GM23338 (cell line): ENCODE data around the gene LARGE1. TPM values are rescaled to one million over a fixed set of nuclear protein-coding genes. Genes with fewer than 3 reads are reported as not detected.

Source experiments
- ATAC-seq: fragments of 200-7000 bp; cut with Tn5 transposase; 3 replicates; pipeline ENCODE4 v1.9.1; 2020
- DNase-seq: peaks from one replicate; pipeline ENCODE4 v3.0.0-alpha.2; 2015; ENCODE audit warnings: low spot score
- H2AFZ ChIP-seq: fragments of 200-600 bp; sonication (generic); 2 replicates; pipeline ENCODE4 v1.8.0; 2016; ENCODE audit warnings: antibody characterized with exemption, mild to moderate bottlenecking, moderate library complexity
- H3F3A ChIP-seq: fragments of 200-600 bp; sonication (generic); replicated peaks from 2 replicates; pipeline ENCODE4 v1.8.0; 2017; ENCODE audit warnings: antibody characterized with exemption, mixed run types, low read depth
- H3K27ac ChIP-seq: fragments of 200-600 bp; sonication (generic); 2 replicates; pipeline ENCODE4 v1.6.1; 2016; ENCODE audit warnings: low read depth
- H3K27me3 ChIP-seq: fragments of 200-600 bp; sonication (generic); 2 replicates; pipeline ENCODE4 v1.8.0; 2016; ENCODE audit warnings: mild to moderate bottlenecking, mixed run types, moderate library complexity; ENCODE audit not compliant: insufficient read depth
- H3K36me3 ChIP-seq: fragments of 200-600 bp; sonication (generic); 2 replicates; pipeline ENCODE4 v1.8.0; 2016; ENCODE audit warnings: mild to moderate bottlenecking; ENCODE audit not compliant: insufficient read depth
- H3K4me1 ChIP-seq: fragments of 200-600 bp; sonication (generic); 2 replicates; pipeline ENCODE4 v1.8.0; 2016; ENCODE audit warnings: mild to moderate bottlenecking, moderate library complexity; ENCODE audit not compliant: insufficient read depth
- H3K4me2 ChIP-seq: fragments of 200-600 bp; sonication (generic); 2 replicates; pipeline ENCODE4 v1.7.1; 2017; ENCODE audit warnings: mixed run types
- H3K4me3 ChIP-seq: fragments of 200-600 bp; sonication (generic); 2 replicates; pipeline ENCODE4 v1.6.1; 2016; ENCODE audit warnings: mixed run types
- H3K79me2 ChIP-seq: fragments of 200-600 bp; sonication (generic); replicated peaks from 2 replicates; pipeline ENCODE4 v1.8.0; 2017; ENCODE audit warnings: mild to moderate bottlenecking; ENCODE audit not compliant: insufficient read depth
- H3K9me2 ChIP-seq: fragments of 200-600 bp; sonication (generic); 2 replicates; pipeline ENCODE4 v1.8.0; 2017; ENCODE audit not compliant: insufficient read depth
- H4K20me1 ChIP-seq: fragments of 200-600 bp; sonication (generic); replicated peaks from 2 replicates; pipeline ENCODE4 v1.8.0; 2017; ENCODE audit warnings: mild to moderate bottlenecking; ENCODE audit not compliant: insufficient read depth
- H3K27ac Mint-ChIP-seq: 2 replicates; pipeline ENCODE4 v1.8.0; 2020; ENCODE audit warnings: inconsistent platforms, mild to moderate bottlenecking, moderate library complexity, mixed read lengths
- H3K27me3 Mint-ChIP-seq: 3 replicates; pipeline ENCODE4 v1.8.0; 2022; ENCODE audit warnings: low read depth, mild to moderate bottlenecking, moderate library complexity, mixed read lengths, inconsistent platforms; ENCODE audit not compliant: insufficient read depth, poor library complexity
- H3K36me3 Mint-ChIP-seq: 3 replicates; pipeline ENCODE4 v1.8.0; 2021; ENCODE audit warnings: low read depth, mild to moderate bottlenecking, inconsistent platforms, moderate library complexity, mixed read lengths
- H3K4me1 Mint-ChIP-seq: 3 replicates; pipeline ENCODE4 v1.8.0; 2020; ENCODE audit warnings: mild to moderate bottlenecking, inconsistent platforms, mixed read lengths
- H3K4me3 Mint-ChIP-seq: 3 replicates; pipeline ENCODE4 v1.8.0; 2021; ENCODE audit warnings: moderate library complexity, mild to moderate bottlenecking, inconsistent platforms, mixed read lengths
- H3K9me3 Mint-ChIP-seq: 3 replicates; pipeline ENCODE4 v1.8.0; 2020; ENCODE audit warnings: moderate library complexity, mild to moderate bottlenecking, inconsistent platforms, mixed read lengths
- CREB1 ChIP-seq: fragments of 250-450 bp; sonication (Bioruptor Pico); IDR thresholded peaks from 2 replicates; pipeline ENCODE4 v1.5.0; 2020; ENCODE audit warnings: low read depth, mild to moderate bottlenecking, moderate library complexity
- EZH2 ChIP-seq: fragments of 200-600 bp; sonication (generic); IDR thresholded peaks from one replicate; pipeline ENCODE4 v1.8.0; 2017; ENCODE audit warnings: antibody characterized with exemption, mild to moderate bottlenecking, low read depth; ENCODE audit not compliant: unreplicated experiment
- EZH2phosphoT487 ChIP-seq: fragments of 200-600 bp; sonication (generic); IDR thresholded peaks from one replicate; pipeline ENCODE4 v1.8.1; 2018; ENCODE audit warnings: antibody characterized with exemption; ENCODE audit not compliant: unreplicated experiment
- JUNB ChIP-seq: IDR thresholded peaks from one replicate; pipeline ENCODE4 v1.6.1; 2016; ENCODE audit warnings: antibody characterized with exemption; ENCODE audit not compliant: unreplicated experiment
- NANOG ChIP-seq: IDR thresholded peaks from 2 replicates; pipeline ENCODE4 v1.6.1; 2016; ENCODE audit warnings: antibody characterized with exemption, borderline replicate concordance
- POLR2AphosphoS5 ChIP-seq: IDR thresholded peaks from 2 replicates; pipeline ENCODE4 v1.6.1; 2016; ENCODE audit warnings: antibody characterized with exemption, low read depth
- STAT1 ChIP-seq: IDR thresholded peaks from one replicate; pipeline ENCODE4 v1.6.1; 2016; ENCODE audit warnings: antibody characterized with exemption; ENCODE audit not compliant: unreplicated experiment
- ZNF114 ChIP-seq: fragments of 250-450 bp; sonication (Bioruptor Pico); IDR thresholded peaks from 2 replicates; pipeline ENCODE4 v1.5.0; 2020; ENCODE audit warnings: mild to moderate bottlenecking, moderate library complexity
- ZNF331 ChIP-seq: fragments of 250-450 bp; sonication (Bioruptor Pico); IDR thresholded peaks from 2 replicates; pipeline ENCODE4 v1.5.0; 2020; ENCODE audit warnings: low read depth, mild to moderate bottlenecking, moderate library complexity
- polyA plus RNA-seq: library from polyadenylated mRNA; unstranded; fragments of >200 nt; fragmentation: Nextera tagmentation; extraction: Ambion mirVana; gene quantifications from 2 replicates; pipeline ENCODE4 v1.2.1, GENCODE V29; 2016
- total RNA-seq: library from RNA; depleted of rRNA; stranded (reverse); fragments of >200 nt; shearing (Covaris generic); gene quantifications from 2 replicates; pipeline ENCODE4 v1.2.3, GENCODE V29; 2014
- TF ChIP-seq, protein P1 (sequence below): IDR thresholded peaks from 2 replicates; pipeline ENCODE4 v1.6.1; 2016; ENCODE audit warnings: antibody characterized with exemption
- TF ChIP-seq, protein P2 (sequence below): IDR thresholded peaks from one replicate; pipeline ENCODE4 v1.6.1; 2018; ENCODE audit warnings: antibody characterized with exemption; ENCODE audit not compliant: unreplicated experiment
- TF ChIP-seq, protein P3 (sequence below), 2 experiments: fragments of 200-600 bp in 1 of 2; sonication (generic) in 1 of 2; conservative IDR thresholded peaks; 2 replicates each; pipeline versions ENCODE4 v1.5.1 to v1.6.1; 2016 to 2017; ENCODE audit warnings: antibody characterized with exemption in 2 of 2, low read depth in 2 of 2, mild to moderate bottlenecking in 2 of 2, moderate library complexity in 1 of 2
- TF ChIP-seq, protein P4 (sequence below): fragments of 250-450 bp; sonication (Bioruptor Pico); IDR thresholded peaks from 2 replicates; pipeline ENCODE4 v1.5.0; 2020; ENCODE audit warnings: mild to moderate bottlenecking, moderate library complexity

LARGE1 gene
- total and polyA plus RNA-seq, 2 experiments from 2014 or later, result 12.8 to 75.6 TPM

DNA sequence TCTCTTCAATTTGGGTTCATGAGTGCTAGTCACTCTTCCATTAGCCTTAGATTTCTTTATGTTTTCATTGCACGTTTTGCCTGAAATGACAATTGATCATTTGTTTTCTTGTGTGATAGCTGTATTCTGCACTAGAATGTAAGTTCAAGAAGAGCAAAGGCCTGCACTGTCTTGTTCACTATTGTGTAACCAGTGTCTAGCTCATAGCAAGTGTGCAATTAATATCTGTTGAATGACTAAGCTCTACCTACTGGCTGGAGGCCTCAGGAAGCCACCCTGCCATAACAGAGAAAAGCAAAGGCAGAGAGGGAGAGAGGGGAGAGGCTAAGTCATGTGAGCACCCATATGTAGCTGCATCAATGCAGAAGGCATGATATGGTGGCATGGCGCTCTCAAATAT is 569.3 kb downstream of the LARGE1 start:
- no peak overlapping the region for H3K27ac ChIP-seq
- ATAC-seq, result no peak

More for the DNA sequence above, 569.3 kb downstream of the LARGE1 start:
- TF ChIP-seq ZNF331 (CRISPR knock-in tag) (no peak), STAT1 (no peak), ZNF114 (CRISPR knock-in tag) (no peak), CREB1 (CRISPR knock-in tag) (no peak), POLR2AphosphoS5 (no peak), EZH2 (no peak), EZH2phosphoT487 (no peak), JUNB (no peak), NANOG (no peak)
- TF ChIP-seq, protein P1, sequence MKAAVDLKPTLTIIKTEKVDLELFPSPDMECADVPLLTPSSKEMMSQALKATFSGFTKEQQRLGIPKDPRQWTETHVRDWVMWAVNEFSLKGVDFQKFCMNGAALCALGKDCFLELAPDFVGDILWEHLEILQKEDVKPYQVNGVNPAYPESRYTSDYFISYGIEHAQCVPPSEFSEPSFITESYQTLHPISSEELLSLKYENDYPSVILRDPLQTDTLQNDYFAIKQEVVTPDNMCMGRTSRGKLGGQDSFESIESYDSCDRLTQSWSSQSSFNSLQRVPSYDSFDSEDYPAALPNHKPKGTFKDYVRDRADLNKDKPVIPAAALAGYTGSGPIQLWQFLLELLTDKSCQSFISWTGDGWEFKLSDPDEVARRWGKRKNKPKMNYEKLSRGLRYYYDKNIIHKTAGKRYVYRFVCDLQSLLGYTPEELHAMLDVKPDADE, result no peak
- TF ChIP-seq, protein P2, sequence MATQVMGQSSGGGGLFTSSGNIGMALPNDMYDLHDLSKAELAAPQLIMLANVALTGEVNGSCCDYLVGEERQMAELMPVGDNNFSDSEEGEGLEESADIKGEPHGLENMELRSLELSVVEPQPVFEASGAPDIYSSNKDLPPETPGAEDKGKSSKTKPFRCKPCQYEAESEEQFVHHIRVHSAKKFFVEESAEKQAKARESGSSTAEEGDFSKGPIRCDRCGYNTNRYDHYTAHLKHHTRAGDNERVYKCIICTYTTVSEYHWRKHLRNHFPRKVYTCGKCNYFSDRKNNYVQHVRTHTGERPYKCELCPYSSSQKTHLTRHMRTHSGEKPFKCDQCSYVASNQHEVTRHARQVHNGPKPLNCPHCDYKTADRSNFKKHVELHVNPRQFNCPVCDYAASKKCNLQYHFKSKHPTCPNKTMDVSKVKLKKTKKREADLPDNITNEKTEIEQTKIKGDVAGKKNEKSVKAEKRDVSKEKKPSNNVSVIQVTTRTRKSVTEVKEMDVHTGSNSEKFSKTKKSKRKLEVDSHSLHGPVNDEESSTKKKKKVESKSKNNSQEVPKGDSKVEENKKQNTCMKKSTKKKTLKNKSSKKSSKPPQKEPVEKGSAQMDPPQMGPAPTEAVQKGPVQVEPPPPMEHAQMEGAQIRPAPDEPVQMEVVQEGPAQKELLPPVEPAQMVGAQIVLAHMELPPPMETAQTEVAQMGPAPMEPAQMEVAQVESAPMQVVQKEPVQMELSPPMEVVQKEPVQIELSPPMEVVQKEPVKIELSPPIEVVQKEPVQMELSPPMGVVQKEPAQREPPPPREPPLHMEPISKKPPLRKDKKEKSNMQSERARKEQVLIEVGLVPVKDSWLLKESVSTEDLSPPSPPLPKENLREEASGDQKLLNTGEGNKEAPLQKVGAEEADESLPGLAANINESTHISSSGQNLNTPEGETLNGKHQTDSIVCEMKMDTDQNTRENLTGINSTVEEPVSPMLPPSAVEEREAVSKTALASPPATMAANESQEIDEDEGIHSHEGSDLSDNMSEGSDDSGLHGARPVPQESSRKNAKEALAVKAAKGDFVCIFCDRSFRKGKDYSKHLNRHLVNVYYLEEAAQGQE, result no peak
- TF ChIP-seq, protein P3, sequence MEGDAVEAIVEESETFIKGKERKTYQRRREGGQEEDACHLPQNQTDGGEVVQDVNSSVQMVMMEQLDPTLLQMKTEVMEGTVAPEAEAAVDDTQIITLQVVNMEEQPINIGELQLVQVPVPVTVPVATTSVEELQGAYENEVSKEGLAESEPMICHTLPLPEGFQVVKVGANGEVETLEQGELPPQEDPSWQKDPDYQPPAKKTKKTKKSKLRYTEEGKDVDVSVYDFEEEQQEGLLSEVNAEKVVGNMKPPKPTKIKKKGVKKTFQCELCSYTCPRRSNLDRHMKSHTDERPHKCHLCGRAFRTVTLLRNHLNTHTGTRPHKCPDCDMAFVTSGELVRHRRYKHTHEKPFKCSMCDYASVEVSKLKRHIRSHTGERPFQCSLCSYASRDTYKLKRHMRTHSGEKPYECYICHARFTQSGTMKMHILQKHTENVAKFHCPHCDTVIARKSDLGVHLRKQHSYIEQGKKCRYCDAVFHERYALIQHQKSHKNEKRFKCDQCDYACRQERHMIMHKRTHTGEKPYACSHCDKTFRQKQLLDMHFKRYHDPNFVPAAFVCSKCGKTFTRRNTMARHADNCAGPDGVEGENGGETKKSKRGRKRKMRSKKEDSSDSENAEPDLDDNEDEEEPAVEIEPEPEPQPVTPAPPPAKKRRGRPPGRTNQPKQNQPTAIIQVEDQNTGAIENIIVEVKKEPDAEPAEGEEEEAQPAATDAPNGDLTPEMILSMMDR (conservative IDR thresholded peaks at IDR 0.05; ENCODE audit: low read depth in 2 of 2), result no peak
- TF ChIP-seq, protein P4, sequence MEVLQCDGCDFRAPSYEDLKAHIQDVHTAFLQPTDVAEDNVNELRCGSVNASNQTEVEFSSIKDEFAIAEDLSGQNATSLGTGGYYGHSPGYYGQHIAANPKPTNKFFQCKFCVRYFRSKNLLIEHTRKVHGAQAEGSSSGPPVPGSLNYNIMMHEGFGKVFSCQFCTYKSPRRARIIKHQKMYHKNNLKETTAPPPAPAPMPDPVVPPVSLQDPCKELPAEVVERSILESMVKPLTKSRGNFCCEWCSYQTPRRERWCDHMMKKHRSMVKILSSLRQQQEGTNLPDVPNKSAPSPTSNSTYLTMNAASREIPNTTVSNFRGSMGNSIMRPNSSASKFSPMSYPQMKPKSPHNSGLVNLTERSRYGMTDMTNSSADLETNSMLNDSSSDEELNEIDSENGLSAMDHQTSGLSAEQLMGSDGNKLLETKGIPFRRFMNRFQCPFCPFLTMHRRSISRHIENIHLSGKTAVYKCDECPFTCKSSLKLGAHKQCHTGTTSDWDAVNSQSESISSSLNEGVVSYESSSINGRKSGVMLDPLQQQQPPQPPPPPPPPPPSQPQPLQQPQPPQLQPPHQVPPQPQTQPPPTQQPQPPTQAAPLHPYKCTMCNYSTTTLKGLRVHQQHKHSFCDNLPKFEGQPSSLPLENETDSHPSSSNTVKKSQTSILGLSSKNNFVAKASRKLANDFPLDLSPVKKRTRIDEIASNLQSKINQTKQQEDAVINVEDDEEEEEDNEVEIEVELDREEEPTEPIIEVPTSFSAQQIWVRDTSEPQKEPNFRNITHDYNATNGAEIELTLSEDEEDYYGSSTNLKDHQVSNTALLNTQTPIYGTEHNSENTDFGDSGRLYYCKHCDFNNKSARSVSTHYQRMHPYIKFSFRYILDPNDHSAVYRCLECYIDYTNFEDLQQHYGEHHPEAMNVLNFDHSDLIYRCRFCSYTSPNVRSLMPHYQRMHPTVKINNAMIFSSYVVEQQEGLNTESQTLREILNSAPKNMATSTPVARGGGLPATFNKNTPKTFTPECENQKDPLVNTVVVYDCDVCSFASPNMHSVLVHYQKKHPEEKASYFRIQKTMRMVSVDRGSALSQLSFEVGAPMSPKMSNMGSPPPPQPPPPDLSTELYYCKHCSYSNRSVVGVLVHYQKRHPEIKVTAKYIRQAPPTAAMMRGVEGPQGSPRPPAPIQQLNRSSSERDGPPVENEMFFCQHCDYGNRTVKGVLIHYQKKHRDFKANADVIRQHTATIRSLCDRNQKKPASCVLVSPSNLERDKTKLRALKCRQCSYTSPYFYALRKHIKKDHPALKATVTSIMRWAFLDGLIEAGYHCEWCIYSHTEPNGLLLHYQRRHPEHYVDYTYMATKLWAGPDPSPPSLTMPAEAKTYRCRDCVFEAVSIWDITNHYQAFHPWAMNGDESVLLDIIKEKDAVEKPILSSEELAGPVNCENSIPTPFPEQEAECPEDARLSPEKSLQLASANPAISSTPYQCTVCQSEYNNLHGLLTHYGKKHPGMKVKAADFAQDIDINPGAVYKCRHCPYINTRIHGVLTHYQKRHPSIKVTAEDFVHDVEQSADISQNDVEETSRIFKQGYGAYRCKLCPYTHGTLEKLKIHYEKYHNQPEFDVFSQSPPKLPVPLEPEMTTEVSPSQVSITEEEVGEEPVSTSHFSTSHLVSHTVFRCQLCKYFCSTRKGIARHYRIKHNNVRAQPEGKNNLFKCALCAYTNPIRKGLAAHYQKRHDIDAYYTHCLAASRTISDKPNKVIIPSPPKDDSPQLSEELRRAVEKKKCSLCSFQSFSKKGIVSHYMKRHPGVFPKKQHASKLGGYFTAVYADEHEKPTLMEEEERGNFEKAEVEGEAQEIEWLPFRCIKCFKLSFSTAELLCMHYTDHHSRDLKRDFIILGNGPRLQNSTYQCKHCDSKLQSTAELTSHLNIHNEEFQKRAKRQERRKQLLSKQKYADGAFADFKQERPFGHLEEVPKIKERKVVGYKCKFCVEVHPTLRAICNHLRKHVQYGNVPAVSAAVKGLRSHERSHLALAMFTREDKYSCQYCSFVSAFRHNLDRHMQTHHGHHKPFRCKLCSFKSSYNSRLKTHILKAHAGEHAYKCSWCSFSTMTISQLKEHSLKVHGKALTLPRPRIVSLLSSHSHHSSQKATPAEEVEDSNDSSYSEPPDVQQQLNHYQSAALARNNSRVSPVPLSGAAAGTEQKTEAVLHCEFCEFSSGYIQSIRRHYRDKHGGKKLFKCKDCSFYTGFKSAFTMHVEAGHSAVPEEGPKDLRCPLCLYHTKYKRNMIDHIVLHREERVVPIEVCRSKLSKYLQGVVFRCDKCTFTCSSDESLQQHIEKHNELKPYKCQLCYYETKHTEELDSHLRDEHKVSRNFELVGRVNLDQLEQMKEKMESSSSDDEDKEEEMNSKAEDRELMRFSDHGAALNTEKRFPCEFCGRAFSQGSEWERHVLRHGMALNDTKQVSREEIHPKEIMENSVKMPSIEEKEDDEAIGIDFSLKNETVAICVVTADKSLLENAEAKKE (CRISPR knock-in tag), result no peak
- Histone ChIP-seq H3F3A (no peaks in the 10 kb centered on the region), H3K36me3 (peaks cover 8% of the 10 kb centered on the region; the same call in 1 of the 2 replicates), H3K27me3 (no peaks in the 10 kb centered on the region), H2AFZ (no peak overlapping the region), H3K4me2 (no peak overlapping the region), H3K79me2 (no peaks in the 10 kb centered on the region), H3K9me2 (no peaks in the 10 kb centered on the region; the same call in 1 of the 2 replicates), H4K20me1 (no peaks in the 10 kb centered on the region), H3K4me3 (no peak overlapping the region), H3K4me1 (no peaks in the 10 kb centered on the region)
- Mint-ChIP-seq H3K4me3 (no peak overlapping the region), H3K27me3 (peaks cover 3% of the 10 kb centered on the region), H3K4me1 (no peaks in the 10 kb centered on the region), H3K9me3 (peaks cover 17% of the 10 kb centered on the region), H3K27ac (no peak overlapping the region), H3K36me3 (peaks cover 45% of the 10 kb centered on the region)
- DNase-seq, result no peak
